H1 (cell line): ENCODE results near the gene PCTP. TPM values are rescaled to one million over a fixed set of nuclear protein-coding genes. Genes with fewer than 3 reads are reported as not detected.

Experiments used
- CTCF ChIA-PET: fragments of 300-600 bp; sonication (Branson Sonifier 250); formaldehyde crosslinking; loops from one replicate; lab custom pipeline; 2021; ENCODE audit not compliant: partially characterized antibody; lab: Charles Lee
- POLR2A ChIA-PET: fragments of 300-600 bp; sonication (Branson Sonifier 250); formaldehyde crosslinking; loops from one replicate; lab custom pipeline; 2021; ENCODE audit warnings: inconsistent platforms; ENCODE audit not compliant: partially characterized antibody; lab: Charles Lee
- DNase-seq, 2 experiments: peaks; one replicate each; pipeline versions ENCODE4 v3.0.0 to v3.0.0-alpha.2; 2010 to 2022; ENCODE audit warnings: low spot score in 2 of 2, low read depth in 1 of 2, mixed read lengths in 1 of 2
- FAIRE-seq: peaks from 2 replicates; lab custom pipeline; 2011; peaks lifted over from hg19 to GRCh38; lab: Jason Lieb, UNC
- H2AFZ ChIP-seq: 2 replicates; pipeline ENCODE4 v1.8.1; 2012; ENCODE audit warnings: low read length, inconsistent platforms
- H2AK5ac ChIP-seq: 2 replicates; pipeline ENCODE4 v1.6.1; 2013; ENCODE audit warnings: low read depth, low read length
- H2BK120ac ChIP-seq: replicated peaks from 2 replicates; pipeline ENCODE3; 2013; ENCODE audit warnings: low read depth, low read length, inconsistent platforms
- H2BK12ac ChIP-seq: 2 replicates; pipeline ENCODE4 v1.6.1; 2013; ENCODE audit warnings: low read depth, low read length
- H2BK15ac ChIP-seq: 2 replicates; pipeline ENCODE4 v1.6.1; 2013; ENCODE audit warnings: low read length
- H2BK20ac ChIP-seq: 2 replicates; pipeline ENCODE4 v1.6.1; 2013; ENCODE audit warnings: low read length
- H2BK5ac ChIP-seq: 2 replicates; pipeline ENCODE4 v1.6.1; 2013; ENCODE audit warnings: low read depth, low read length
- H3K14ac ChIP-seq: 2 replicates; pipeline ENCODE4 v1.6.1; 2013; ENCODE audit warnings: inconsistent platforms; ENCODE audit not compliant: insufficient read length
- H3K18ac ChIP-seq: 2 replicates; pipeline ENCODE4 v1.6.1; 2013; ENCODE audit warnings: low read length; ENCODE audit errors: extremely low read depth
- H3K23ac ChIP-seq: 2 replicates; pipeline ENCODE4 v1.6.1; 2013; ENCODE audit warnings: inconsistent platforms; ENCODE audit not compliant: insufficient read length
- H3K23me2 ChIP-seq: 2 replicates; pipeline ENCODE4 v1.6.1; 2013; ENCODE audit warnings: low read depth, low read length
- H3K27ac ChIP-seq: 2 replicates; pipeline ENCODE4 v1.6.1; 2011; ENCODE audit warnings: low read depth, low read length, inconsistent platforms
- H3K27me3 ChIP-seq, 4 experiments: replicated peaks in 1 of 4; 1 replicate in 1 of 4; 2 replicates in 3 of 4; pipeline versions ENCODE4 v1.6.1 to v1.8.1; 2011 to 2013; ENCODE audit warnings: low read length in 3 of 4, mild to moderate bottlenecking in 3 of 4, inconsistent platforms in 2 of 4, mixed read lengths in 2 of 4, moderate library complexity in 1 of 4; ENCODE audit not compliant: control insufficient read depth in 3 of 4, insufficient read depth in 3 of 4; ENCODE audit errors: extremely low read depth in 1 of 4
- H3K36me3 ChIP-seq, 4 experiments: 2 replicates each; pipeline versions ENCODE4 v1.6.1 to v1.8.1; 2011 to 2013; ENCODE audit warnings: mild to moderate bottlenecking in 4 of 4, low read length in 3 of 4, moderate library complexity in 2 of 4, control low read depth in 1 of 4, inconsistent platforms in 1 of 4; ENCODE audit not compliant: insufficient read depth in 4 of 4, control insufficient read depth in 2 of 4
- H3K4ac ChIP-seq: replicated peaks from 2 replicates; pipeline ENCODE3; 2013; ENCODE audit warnings: low read length, low read depth, mixed read lengths, inconsistent platforms; ENCODE audit not compliant: insufficient read length
- H3K4me1 ChIP-seq, 4 experiments: replicated peaks in 1 of 4; 1 replicate in 1 of 4; 2 replicates in 3 of 4; pipeline versions ENCODE4 v1.6.1 to v1.8.1; 2011 to 2013; ENCODE audit warnings: low read length in 3 of 4, inconsistent platforms in 2 of 4, mixed read lengths in 1 of 4; ENCODE audit not compliant: insufficient read depth in 4 of 4, control insufficient read depth in 3 of 4
- H3K4me2 ChIP-seq, 2 experiments: 2 replicates each; pipeline versions ENCODE4 v1.6.1 to v1.8.1; 2011 to 2013; ENCODE audit warnings: low read depth in 2 of 2, low read length in 2 of 2, control low read depth in 1 of 2, inconsistent platforms in 1 of 2, mild to moderate bottlenecking in 1 of 2; ENCODE audit not compliant: insufficient read depth in 1 of 2
- H3K4me3 ChIP-seq, 4 experiments: fragments of 200-600, 300-600 bp in 1 of 4; sonication (generic), shearing (Covaris generic), sonication (Bioruptor Twin) in 1 of 4; 2 replicates each; pipeline versions ENCODE4 v1.5.1 to v1.8.1; 2011 to 2016; ENCODE audit warnings: low read length in 4 of 4, low read depth in 3 of 4, control low read depth in 2 of 4, inconsistent platforms in 2 of 4, mild to moderate bottlenecking in 2 of 4, mixed read lengths in 1 of 4, moderate library complexity in 1 of 4; ENCODE audit not compliant: insufficient read depth in 2 of 4; ENCODE audit errors: extremely low read depth in 1 of 4
- H3K56ac ChIP-seq: replicated peaks from 2 replicates; pipeline ENCODE3; 2013; ENCODE audit warnings: low read depth, mild to moderate bottlenecking, mixed read lengths, low read length, inconsistent platforms; ENCODE audit not compliant: insufficient read length
- H3K79me1 ChIP-seq: 2 replicates; pipeline ENCODE4 v1.6.1; 2013; ENCODE audit warnings: low read depth, low read length, control low read depth
- H3K79me2 ChIP-seq, 2 experiments: 2 replicates each; pipeline versions ENCODE4 v1.6.1 to v1.8.1; 2012 to 2013; ENCODE audit warnings: low read length in 2 of 2, mild to moderate bottlenecking in 2 of 2, inconsistent platforms in 1 of 2; ENCODE audit not compliant: insufficient read depth in 2 of 2, control insufficient read depth in 1 of 2
- H3K9ac ChIP-seq, 4 experiments: replicated peaks in 1 of 4; 1 replicate in 1 of 4; 2 replicates in 3 of 4; pipeline versions ENCODE4 v1.6.1 to v1.8.1; 2011 to 2013; ENCODE audit warnings: low read depth in 3 of 4, low read length in 3 of 4, control low read depth in 2 of 4, mild to moderate bottlenecking in 2 of 4, moderate library complexity in 2 of 4, inconsistent platforms in 1 of 4; ENCODE audit errors: extremely low read depth in 1 of 4
- H3K9me3 ChIP-seq, 2 experiments: 2 replicates each; pipeline versions ENCODE4 v1.6.1 to v1.8.1; 2012 to 2013; ENCODE audit warnings: mild to moderate bottlenecking in 2 of 2, moderate library complexity in 2 of 2, control low read depth in 1 of 2, inconsistent platforms in 1 of 2, low read depth in 1 of 2, low read length in 1 of 2, mixed read lengths in 1 of 2; ENCODE audit not compliant: insufficient read depth in 2 of 2
- H4K20me1 ChIP-seq, 2 experiments: replicated peaks in 1 of 2; 2 replicates each; pipeline versions ENCODE3 to v1.8.1; 2011 to 2013; ENCODE audit warnings: inconsistent platforms in 2 of 2, low read length in 2 of 2, mild to moderate bottlenecking in 1 of 2; ENCODE audit not compliant: insufficient read depth in 2 of 2, control insufficient read depth in 1 of 2
- H4K5ac ChIP-seq: 2 replicates; pipeline ENCODE4 v1.6.1; 2013; ENCODE audit warnings: low read length, low read depth, mixed read lengths, inconsistent platforms; ENCODE audit not compliant: insufficient read length
- H4K8ac ChIP-seq: 2 replicates; pipeline ENCODE4 v1.8.0; 2013; ENCODE audit warnings: mild to moderate bottlenecking, moderate library complexity, low read length, inconsistent platforms; ENCODE audit not compliant: insufficient read depth; ENCODE audit errors: extremely low read depth
- H4K91ac ChIP-seq: replicated peaks from 2 replicates; pipeline ENCODE3; 2013; ENCODE audit warnings: low read length, mixed read lengths, inconsistent platforms; ENCODE audit not compliant: insufficient read length
- CTCF ChIP-seq, 3 experiments: IDR thresholded peaks; 1 replicate in 2 of 3; 2 replicates in 1 of 3; pipeline versions ENCODE4 v1.5.1 to v1.6.1; 2011; ENCODE audit warnings: low read length in 3 of 3, mild to moderate bottlenecking in 3 of 3, inconsistent platforms in 2 of 3, low read depth in 1 of 3, moderate library complexity in 1 of 3; ENCODE audit not compliant: insufficient read depth in 1 of 3; ENCODE audit errors: control extremely low read depth in 1 of 3
- EGR1 ChIP-seq: IDR thresholded peaks from 2 replicates; pipeline ENCODE4 v1.6.1; 2011; ENCODE audit warnings: low read depth, low read length, borderline replicate concordance
- KDM1A ChIP-seq: fragments of 200-600, 300-600 bp; sonication (generic); IDR thresholded peaks from 2 replicates; pipeline ENCODE4 v1.7.1; 2016; ENCODE audit warnings: mild to moderate bottlenecking, low read length, borderline replicate concordance
- POLR2AphosphoS5 ChIP-seq: IDR thresholded peaks from 2 replicates; pipeline ENCODE4 v1.6.1; 2011; ENCODE audit warnings: low read depth, low read length
- POU5F1 ChIP-seq: IDR thresholded peaks from 2 replicates; pipeline ENCODE4 v1.6.1; 2011; ENCODE audit warnings: low read depth, mild to moderate bottlenecking, low read length, moderate library complexity
- RAD21 ChIP-seq, 2 experiments: IDR thresholded peaks in 1 of 2; conservative IDR thresholded peaks in 1 of 2; 2 replicates each; pipeline ENCODE4 v1.6.1; 2011; ENCODE audit warnings: low read depth in 2 of 2, low read length in 2 of 2, improper control_type of control experiment in 1 of 2, inconsistent platforms in 1 of 2, mild to moderate bottlenecking in 1 of 2, moderate library complexity in 1 of 2
- WGBS, 2 experiments: shearing (Covaris generic) in 1 of 2; methylation state at CpG; one replicate each; pipeline versions ENCODE4 v1.1.6 to v1.1.7; 2013 to 2015; ENCODE audit warnings: low lambda C conversion rate in 2 of 2, mixed read lengths in 2 of 2, inconsistent platforms in 1 of 2, low coverage in 1 of 2, missing lambda C conversion rate in 1 of 2; ENCODE audit not compliant: insufficient replicate concordance in 2 of 2, insufficient coverage in 1 of 2, insufficient read length in 1 of 2; ENCODE audit errors: extremely low coverage in 1 of 2, missing lambda C conversion rate in 1 of 2; 5-methylcytosine and 5-hydroxymethylcytosine counted together
- polyA plus RNA-seq, 7 experiments: library from polyadenylated mRNA; depleted of rRNA in 3 of 7; stranded (reverse) in 5 of 7; unstranded in 2 of 7; fragments of >200 nt in 5 of 7; fragments of 200-250 nt in 2 of 7; gene quantifications; 1 replicate in 5 of 7; 2 replicates in 1 of 7; 4 replicates in 1 of 7; pipeline versions ENCODE4 v1.2.1 to v1.2.3, GENCODE V29; 2011 to 2013; ENCODE audit warnings: missing spikeins in 2 of 7, mixed read lengths in 2 of 7
- total RNA-seq: library from RNA; stranded (reverse); fragmentation: NEBNext Ultra II Directional; extraction: Animal tissue kit (Norgen Biotek cat#: 25700); gene quantifications from 2 replicates; pipeline ENCODE4 v1.2.1, GENCODE V29; 2021
- TF ChIP-seq, protein P1 (sequence below): IDR thresholded peaks from 2 replicates; pipeline ENCODE4 v1.6.1; 2012; ENCODE audit warnings: inconsistent platforms

PCTP gene
- total and polyA plus RNA-seq, 2 of the 8 experiments (the other 6 are each of a cell fraction or from before 2014, with no cell fraction given) = 14.1 to 14.6 TPM

GRCh38 chr17:55735731-55736405 is 15.0 kb upstream of the PCTP start:
- FAIRE-seq (peak; percentile 60), DNase-seq (no peak)
- TF ChIP-seq POU5F1 (no peak), RAD21 (IDR thresholded peaks at IDR 0.05 in 1 of 2, conservative IDR thresholded peaks at IDR 0.05 in 1 of 2; ENCODE audit: low read depth in 2 of 2, low read length in 2 of 2) (peak; percentile 46 to 57), KDM1A (no peak), POLR2AphosphoS5 (no peak), EGR1 (no peak), CTCF (IDR thresholded peaks at IDR 0.05; ENCODE audit: control extremely low read depth in 1 of 3, insufficient read depth in 1 of 3, low read depth in 1 of 3, low read length in 3 of 3) (peak in 2 of 3 experiments; percentile 64 to 72; a peak in 3 of 4 replicates)
- TF ChIP-seq, protein P1, sequence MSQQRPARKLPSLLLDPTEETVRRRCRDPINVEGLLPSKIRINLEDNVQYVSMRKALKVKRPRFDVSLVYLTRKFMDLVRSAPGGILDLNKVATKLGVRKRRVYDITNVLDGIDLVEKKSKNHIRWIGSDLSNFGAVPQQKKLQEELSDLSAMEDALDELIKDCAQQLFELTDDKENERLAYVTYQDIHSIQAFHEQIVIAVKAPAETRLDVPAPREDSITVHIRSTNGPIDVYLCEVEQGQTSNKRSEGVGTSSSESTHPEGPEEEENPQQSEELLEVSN = no peak
- no peak overlapping the region for H2BK12ac ChIP-seq
- no peak overlapping the region for H4K5ac ChIP-seq
- H3K23me2 ChIP-seq = no peaks in the 10 kb centered on the region; the same call in 1 of the 2 replicates
- H3K4me2 ChIP-seq = no peak overlapping the region
- no peaks in the 10 kb centered on the region for H3K9me3 ChIP-seq
- H2BK120ac ChIP-seq = no peak overlapping the region
- no peaks in the 10 kb centered on the region for H4K20me1 ChIP-seq
- no peak overlapping the region for H2BK20ac ChIP-seq
- no peak overlapping the region for H3K14ac ChIP-seq
- peaks cover 1 to 16% (median 15%) of the 10 kb centered on the region in 4 experiments; a peak in 4 of 7 replicates for H3K4me1 ChIP-seq
- no peak overlapping the region for H2AK5ac ChIP-seq
- no peak overlapping the region for H2BK15ac ChIP-seq
- no peak overlapping the region for H3K18ac ChIP-seq
- 33% methylated on average over 5 of the region's 5 CpGs; no CpG with 5 or more reads in 1 of the 2 experiments for WGBS, 2 experiments
- H3K9ac ChIP-seq = no peak overlapping the region
- H3K79me2 ChIP-seq = no peaks in the 10 kb centered on the region
- H3K79me1 ChIP-seq = no peaks in the 10 kb centered on the region
- no peak overlapping the region for H2AFZ ChIP-seq
- ChIA-PET POLR2A (interaction anchor here (1.0 kb wide), 1 partner anchor 199 kb away, joined by 3 read pairs; no protein-coding TSS in a partner anchor), CTCF (interaction anchor here (0.7 to 6.8 kb wide), 31 partner anchors 13 to 373 kb away, joined by 3 to 61 read pairs (median 4); partner anchors contain the start of genes PCTP and TMEM100)
- H4K8ac ChIP-seq = no peak overlapping the region
- no peak overlapping the region for H3K56ac ChIP-seq
- H3K4ac ChIP-seq = no peak overlapping the region
- H4K91ac ChIP-seq = no peak overlapping the region
- no peak overlapping the region for H3K23ac ChIP-seq
- H3K4me3 ChIP-seq = no peak overlapping the region
- no peak overlapping the region for H2BK5ac ChIP-seq
- no peak overlapping the region for H3K27ac ChIP-seq
- no peaks in the 10 kb centered on the region for H3K36me3 ChIP-seq
- no peaks in the 10 kb centered on the region for H3K27me3 ChIP-seq
